Ovary (tissue), 9 donors: ENCODE results near the gene PLEKHJ1. TPM values are rescaled to one million over a fixed set of nuclear protein-coding genes. Genes with fewer than 3 reads are reported as not detected.
A peak's percentile ranks its signal among the peaks of the same experiment; 100 is the strongest.

Source experiments
- DNase-seq, 5 donors: peaks; one replicate each; pipeline ENCODE4 v3.0.0-alpha.2; 2019 to 2020
- H3K27ac ChIP-seq, 2 donors: fragments of 200-600 bp; one replicate each; pipeline versions ENCODE4 v1.5.1 to v1.8.0; 2019 to 2022
- H3K27me3 ChIP-seq: fragments of 200-600 bp; one replicate; pipeline ENCODE4 v1.8.0; 2022
- H3K36me3 ChIP-seq: fragments of 200-600 bp; sonication (generic); one replicate; pipeline ENCODE4 v1.5.1; 2019
- H3K4me1 ChIP-seq: one replicate; pipeline ENCODE4 v1.8.1; 2013; ENCODE audit warnings: mild to moderate bottlenecking, moderate library complexity; ENCODE audit not compliant: insufficient read depth
- H3K4me3 ChIP-seq: fragments of 200-600 bp; sonication (generic); one replicate; pipeline ENCODE4 v1.5.1; 2017
- H3K9me3 ChIP-seq, 2 donors: fragments of 200-600 bp in 1 of 2; sonication (generic) in 1 of 2; one replicate each; pipeline versions ENCODE4 v1.5.1 to v1.8.1; 2013 to 2019; ENCODE audit warnings: mild to moderate bottlenecking in 1 of 2, moderate library complexity in 1 of 2
- EP300 ChIP-seq: sonication (generic); formaldehyde crosslinking; IDR thresholded peaks from one replicate; pipeline ENCODE4 v1.6.1; 2017; ENCODE audit warnings: antibody characterized with exemption
- POLR2A ChIP-seq: fragments of 450-650 bp; IDR thresholded peaks from one replicate; pipeline ENCODE4 v1.6.1; 2017; ENCODE audit warnings: antibody characterized with exemption, mild to moderate bottlenecking, moderate library complexity
- WGBS, 3 donors: extraction: QIAGEN DNeasy Blood & Tissue Kit in 1 of 3; methylation state at CpG; one replicate each; pipeline versions ENCODE4 v1.1.5 to v1.1.7; 2013 to 2017; 5-methylcytosine and 5-hydroxymethylcytosine counted together
- intact Hi-C, 4 donors: fragments of 100-400 bp; cut with DNase I; formaldehyde crosslinking; loops; one replicate each; pipeline versions ENCODE4 v1.11.0 to v1.15.1; 2022 to 2023
- polyA plus RNA-seq, 2 donors: library from polyadenylated mRNA; stranded (reverse); fragments of 200-250 nt in 1 of 2; fragments of 350-450 nt in 1 of 2; fragmentation: Illumina TruSeq in 1 of 2; extraction: RNeasy Lipid Tissue Mini Kit (QIAGEN cat#74804) in 1 of 2; gene quantifications; one replicate each; pipeline ENCODE4 v1.2.3, GENCODE V29; 2013 to 2014
- total RNA-seq, 7 donors: library from RNA; depleted of rRNA in 2 of 7; stranded (reverse); fragments of >200 nt in 2 of 7; fragmentation: NEBNext Ultra II Directional in 3 of 7; extraction: Animal tissue kit (Norgen Biotek cat#: 25700) in 3 of 7; gene quantifications; one replicate each; pipeline versions ENCODE4 v1.1.0 to v1.2.4, GENCODE V29; 2016 to 2023
- TF ChIP-seq, protein P1 (sequence below), 3 donors: fragments of 450-650 bp in 2 of 3; fragments of 200-600 bp in 1 of 3; IDR thresholded peaks; one replicate each; pipeline versions ENCODE4 v1.5.1 to v1.8.0; 2016 to 2022; ENCODE audit warnings: antibody characterized with exemption in 3 of 3, mild to moderate bottlenecking in 1 of 3
- donor health status: DM: no; HTN: no; CAD: no; lungs with moderate emphysema.
- donor health status: DM: no; HTN: no; CAD: no.
- donor health status: Bipolar disorder and iron deficiency.
- donor health status: DM: yes; HTN: yes; CAD: no.
- donor health status: DM: no; HTN: no; CAD: no.
- donor health status: DM: yes; HTN: yes; CAD: no.

The PLEKHJ1 gene
- total and polyA plus RNA-seq, 9 donors: 17.1 to 57.9 (median 46.8) TPM

DNA sequence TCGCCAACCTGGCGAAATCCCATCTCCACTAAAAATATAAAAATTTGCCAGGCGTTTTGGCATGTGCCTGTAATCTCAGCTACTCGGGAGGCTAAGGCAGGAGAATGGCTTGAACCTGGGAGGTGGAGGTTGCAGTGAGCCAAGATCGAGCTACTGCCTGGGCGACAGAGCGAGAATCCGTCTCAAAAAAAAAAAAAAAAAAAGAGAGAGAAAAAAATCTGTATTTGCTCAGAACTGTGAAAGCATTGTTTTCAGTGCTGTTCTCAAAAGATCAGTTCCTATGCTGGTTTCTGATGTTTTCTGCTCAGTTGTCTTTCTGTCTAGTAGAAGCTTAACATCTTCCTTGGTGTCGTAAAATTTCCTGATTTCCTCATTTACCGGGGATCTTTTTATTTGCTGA lies 3.0 kb upstream of the PLEKHJ1 start:
- no peaks in the 10 kb centered on the region for H3K36me3 ChIP-seq
- H3K27ac ChIP-seq: no peak overlapping the region
- H3K9me3 ChIP-seq: no peaks in the 10 kb centered on the region
- TF ChIP-seq EP300 (no peak), POLR2A (no peak)
- TF ChIP-seq, protein P1, sequence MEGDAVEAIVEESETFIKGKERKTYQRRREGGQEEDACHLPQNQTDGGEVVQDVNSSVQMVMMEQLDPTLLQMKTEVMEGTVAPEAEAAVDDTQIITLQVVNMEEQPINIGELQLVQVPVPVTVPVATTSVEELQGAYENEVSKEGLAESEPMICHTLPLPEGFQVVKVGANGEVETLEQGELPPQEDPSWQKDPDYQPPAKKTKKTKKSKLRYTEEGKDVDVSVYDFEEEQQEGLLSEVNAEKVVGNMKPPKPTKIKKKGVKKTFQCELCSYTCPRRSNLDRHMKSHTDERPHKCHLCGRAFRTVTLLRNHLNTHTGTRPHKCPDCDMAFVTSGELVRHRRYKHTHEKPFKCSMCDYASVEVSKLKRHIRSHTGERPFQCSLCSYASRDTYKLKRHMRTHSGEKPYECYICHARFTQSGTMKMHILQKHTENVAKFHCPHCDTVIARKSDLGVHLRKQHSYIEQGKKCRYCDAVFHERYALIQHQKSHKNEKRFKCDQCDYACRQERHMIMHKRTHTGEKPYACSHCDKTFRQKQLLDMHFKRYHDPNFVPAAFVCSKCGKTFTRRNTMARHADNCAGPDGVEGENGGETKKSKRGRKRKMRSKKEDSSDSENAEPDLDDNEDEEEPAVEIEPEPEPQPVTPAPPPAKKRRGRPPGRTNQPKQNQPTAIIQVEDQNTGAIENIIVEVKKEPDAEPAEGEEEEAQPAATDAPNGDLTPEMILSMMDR (IDR thresholded peaks at IDR 0.05): no peak
- H3K4me3 ChIP-seq: no peak overlapping the region
- WGBS, 3 donors: 64 to 74% (median 65%) methylated on average over 10 of the region's 10 CpGs
- no peak for DNase-seq
- intact Hi-C loops: loop anchor here in 3 of 4 donors (5.0 to 10.0 kb wide), 3 partner anchors 33 to 153 kb away; partner anchors contain the start of gene DOT1L (in 1 of the 3)
- H3K4me1 ChIP-seq: peaks cover 26% of the 10 kb centered on the region
- H3K27me3 ChIP-seq: no peaks in the 10 kb centered on the region

DNA sequence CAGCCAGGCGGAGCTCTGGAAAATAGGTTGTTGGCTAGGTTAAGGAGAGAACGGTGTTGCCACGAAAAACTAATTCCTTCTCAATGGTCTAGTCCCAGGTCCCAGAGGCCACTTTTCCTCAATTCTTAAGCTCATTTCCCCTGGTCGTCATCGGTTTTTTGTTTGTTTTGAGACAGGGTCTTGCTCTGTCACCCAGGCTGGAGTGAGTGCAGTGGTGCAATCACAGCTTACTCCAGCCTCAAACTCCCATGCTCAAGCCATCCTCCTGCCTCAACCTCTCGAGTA lies 1.7 kb upstream of the PLEKHJ1 start:
- Histone ChIP-seq H3K27me3 (no peaks in the 10 kb centered on the region), H3K9me3 (no peaks in the 10 kb centered on the region), H3K4me3 (peak overlapping the region; percentile 92), H3K4me1 (peaks cover 26% of the 10 kb centered on the region), H3K36me3 (no peaks in the 10 kb centered on the region), H3K27ac (no peak overlapping the region)
- intact Hi-C loops: loop anchor here (2.0 to 10.0 kb wide), 5 partner anchors 33 to 154 kb away; partner anchors contain the start of gene DOT1L (in 1 of the 4)
- 85 to 92% (median 91%) methylated on average over 6 of the region's 6 CpGs for WGBS, 3 donors
- no peak for DNase-seq
- no peak for TF ChIP-seq POLR2A
- TF ChIP-seq, protein P1 (IDR thresholded peaks at IDR 0.05): no peak
- no peak for TF ChIP-seq EP300

DNA sequence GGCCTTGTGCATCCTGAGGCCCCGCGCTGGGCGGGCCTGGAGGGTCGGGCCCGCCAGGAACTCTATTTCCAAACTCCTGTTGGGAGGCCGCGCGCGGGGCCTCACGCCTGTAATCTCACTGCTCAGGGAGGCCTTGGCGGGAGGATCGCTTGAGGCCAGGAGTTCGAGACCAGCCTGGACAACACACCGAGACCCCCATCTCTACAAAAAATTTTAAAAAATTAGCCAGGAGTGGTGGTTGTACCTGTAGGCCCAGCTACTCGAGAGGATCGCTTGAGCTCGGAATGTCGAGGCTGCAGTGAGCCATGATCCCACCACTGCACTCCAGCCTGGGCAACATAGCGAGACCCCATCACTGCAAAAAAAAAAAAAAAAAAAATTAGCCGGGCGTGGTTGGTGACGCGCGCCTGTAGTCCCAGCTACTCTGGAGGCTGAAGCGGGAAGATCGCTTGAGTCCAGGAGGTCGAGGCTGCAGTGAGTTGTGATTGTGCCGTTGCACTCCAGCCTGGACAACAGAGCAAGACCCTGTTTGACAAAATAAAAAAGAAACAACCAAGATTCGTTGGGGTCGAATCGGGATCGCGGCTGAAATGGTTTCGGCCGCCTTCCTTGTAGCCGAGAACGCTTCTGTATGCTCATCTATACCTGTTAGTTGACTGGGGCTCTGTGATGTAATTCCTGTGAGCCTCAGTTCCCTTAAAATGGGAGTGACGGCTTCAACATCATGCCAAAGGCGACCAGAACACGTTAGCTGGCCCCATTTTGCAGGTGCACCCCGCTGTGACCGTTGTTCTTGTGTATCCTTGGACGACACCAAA lies 1.1 kb upstream of the PLEKHJ1 start:
- intact Hi-C loops: loop anchor here (2.0 to 10.0 kb wide), 5 partner anchors 34 to 155 kb away; partner anchors contain the start of gene DOT1L (in 1 of the 4)
- TF ChIP-seq, protein P1 (IDR thresholded peaks at IDR 0.05): no peak
- TF ChIP-seq EP300: no peak
- TF ChIP-seq POLR2A: no peak
- no peaks in the 10 kb centered on the region for H3K27me3 ChIP-seq
- peaks cover 26% of the 10 kb centered on the region for H3K4me1 ChIP-seq
- no peak for DNase-seq
- 44 to 61% (median 49%) methylated on average over 32 to 43 of the region's 43 CpGs for WGBS, 3 donors
- no peaks in the 10 kb centered on the region for H3K9me3 ChIP-seq
- H3K27ac ChIP-seq: peak overlapping the region; percentile 92 to 100
- no peaks in the 10 kb centered on the region for H3K36me3 ChIP-seq
- peak overlapping the region; percentile 92 for H3K4me3 ChIP-seq

DNA sequence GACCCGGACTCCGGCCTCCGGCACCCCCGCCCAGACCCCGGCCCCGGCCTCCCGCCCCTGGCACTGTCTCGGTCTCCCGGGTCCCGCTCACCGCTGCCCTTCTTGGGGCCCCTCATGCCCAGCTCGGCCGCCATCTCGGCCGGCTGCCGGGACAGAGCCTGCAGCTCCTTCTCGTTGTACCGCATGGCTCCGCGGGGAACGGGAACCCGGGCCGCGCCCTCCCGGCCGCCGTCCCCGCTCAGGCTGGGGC lies 140 bp downstream of the PLEKHJ1 start:
- no peak for TF ChIP-seq EP300
- TF ChIP-seq, protein P1 (IDR thresholded peaks at IDR 0.05): no peak
- no peak for TF ChIP-seq POLR2A
- 0 to 3% methylated on average over 26 to 28 of the region's 28 CpGs; no CpG with 5 or more reads in 1 of the 3 donors for WGBS, 3 donors
- intact Hi-C loops: loop anchor here (2.0 to 10.0 kb wide), 5 partner anchors 35 to 156 kb away; partner anchors contain the start of gene DOT1L (in 1 of the 4)
- no peaks in the 10 kb centered on the region for H3K36me3 ChIP-seq
- DNase-seq: no peak
- peak overlapping the region; percentile 44 to 100 for H3K27ac ChIP-seq
- H3K4me3 ChIP-seq: peak overlapping the region; percentile 92
- no peaks in the 10 kb centered on the region for H3K27me3 ChIP-seq
- H3K9me3 ChIP-seq: no peaks in the 10 kb centered on the region
- peaks cover 22% of the 10 kb centered on the region for H3K4me1 ChIP-seq
